Activated CD8-positive, alpha-beta memory T cell treated with anti-CD3 and anti-CD28 coated beads for 48 hours (primary cell): ENCODE data around the gene AJAP1.
"Not testable (repeated sequence)": the region's sequence is repeated elsewhere in the genome, so short reads cannot be mapped to it uniquely, and the experiment has no call there.

ENCODE experiments used
- DNase-seq, 3 experiments: peaks; one replicate each; pipeline ENCODE4 v3.0.0-alpha.2; 2020; ENCODE audit warnings: low read depth in 2 of 3, low spot score in 2 of 3

Gene AJAP1, protein sequence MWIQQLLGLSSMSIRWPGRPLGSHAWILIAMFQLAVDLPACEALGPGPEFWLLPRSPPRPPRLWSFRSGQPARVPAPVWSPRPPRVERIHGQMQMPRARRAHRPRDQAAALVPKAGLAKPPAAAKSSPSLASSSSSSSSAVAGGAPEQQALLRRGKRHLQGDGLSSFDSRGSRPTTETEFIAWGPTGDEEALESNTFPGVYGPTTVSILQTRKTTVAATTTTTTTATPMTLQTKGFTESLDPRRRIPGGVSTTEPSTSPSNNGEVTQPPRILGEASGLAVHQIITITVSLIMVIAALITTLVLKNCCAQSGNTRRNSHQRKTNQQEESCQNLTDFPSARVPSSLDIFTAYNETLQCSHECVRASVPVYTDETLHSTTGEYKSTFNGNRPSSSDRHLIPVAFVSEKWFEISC

DNA sequence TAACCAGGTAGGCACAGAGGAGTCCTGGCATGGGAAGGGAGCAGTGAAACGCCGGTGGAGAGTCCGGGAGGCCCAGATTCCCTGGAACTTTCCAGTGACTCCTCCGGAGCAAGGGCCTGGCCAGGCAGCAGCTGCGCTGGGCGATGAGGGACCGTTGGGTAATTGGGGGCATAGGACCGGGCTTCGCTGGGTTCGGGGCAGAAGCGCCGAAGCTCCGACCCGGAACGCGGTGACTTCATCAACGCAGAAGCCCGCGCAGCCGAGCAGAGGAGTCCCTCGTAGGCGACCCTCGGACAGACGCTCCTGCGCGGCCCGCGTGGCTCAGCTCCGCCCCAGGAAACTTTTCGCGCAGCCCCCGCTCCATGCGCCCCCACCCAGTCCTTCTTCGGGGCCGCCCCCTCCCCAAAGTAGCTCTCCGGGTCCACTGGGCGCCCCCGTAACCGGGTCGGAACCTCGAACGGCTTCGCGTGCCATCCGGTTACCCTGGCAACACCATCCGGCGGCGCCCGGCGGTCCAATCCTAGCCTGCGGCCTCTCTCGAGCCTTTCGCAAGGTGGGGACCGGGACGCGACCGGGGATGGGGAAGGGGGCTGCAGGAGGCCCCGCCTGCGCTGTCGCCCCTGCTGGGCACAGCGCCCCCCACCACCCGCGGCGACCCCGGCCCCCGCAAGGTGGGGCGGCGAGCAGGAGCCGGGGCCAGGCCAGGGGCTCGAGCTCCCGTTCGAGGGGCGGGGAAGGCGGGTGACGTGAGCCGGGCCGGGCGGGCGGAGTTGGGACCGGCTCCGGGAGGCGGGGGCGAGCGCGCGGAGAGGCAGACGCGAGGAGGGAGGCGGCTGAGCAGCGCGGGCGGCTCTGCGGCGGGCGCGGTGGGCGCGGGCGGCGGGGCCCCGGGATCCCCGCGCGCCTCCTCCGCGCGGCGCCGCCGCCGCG, at the start of gene AJAP1:
Gene AJAP1 (plus strand): TSS at position 814 of the 930 bp plus-strand sequence. CDS start 817 bp downstream, outside the sequence.
- no peak for DNase-seq

DNA sequence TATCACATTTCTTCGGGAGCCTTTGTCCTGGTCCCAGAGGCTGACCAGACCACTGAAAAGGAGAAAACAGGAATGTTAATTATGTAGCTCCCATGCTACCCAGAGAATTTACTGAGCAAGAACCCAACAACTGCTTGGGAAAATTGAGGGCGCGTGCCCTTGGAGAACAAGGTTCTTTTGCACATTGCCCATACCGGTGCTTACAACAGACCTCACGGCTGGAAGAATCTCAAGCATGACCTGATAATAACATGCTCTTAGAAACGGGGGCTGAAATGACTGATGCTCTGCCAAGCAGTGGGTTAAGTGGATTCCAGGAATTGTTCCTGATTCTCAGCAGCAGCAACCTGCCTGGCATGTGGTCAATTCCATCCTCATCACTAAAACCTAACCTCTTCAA, 49.3 kb upstream of the AJAP1 start:
- no peak for DNase-seq

DNA sequence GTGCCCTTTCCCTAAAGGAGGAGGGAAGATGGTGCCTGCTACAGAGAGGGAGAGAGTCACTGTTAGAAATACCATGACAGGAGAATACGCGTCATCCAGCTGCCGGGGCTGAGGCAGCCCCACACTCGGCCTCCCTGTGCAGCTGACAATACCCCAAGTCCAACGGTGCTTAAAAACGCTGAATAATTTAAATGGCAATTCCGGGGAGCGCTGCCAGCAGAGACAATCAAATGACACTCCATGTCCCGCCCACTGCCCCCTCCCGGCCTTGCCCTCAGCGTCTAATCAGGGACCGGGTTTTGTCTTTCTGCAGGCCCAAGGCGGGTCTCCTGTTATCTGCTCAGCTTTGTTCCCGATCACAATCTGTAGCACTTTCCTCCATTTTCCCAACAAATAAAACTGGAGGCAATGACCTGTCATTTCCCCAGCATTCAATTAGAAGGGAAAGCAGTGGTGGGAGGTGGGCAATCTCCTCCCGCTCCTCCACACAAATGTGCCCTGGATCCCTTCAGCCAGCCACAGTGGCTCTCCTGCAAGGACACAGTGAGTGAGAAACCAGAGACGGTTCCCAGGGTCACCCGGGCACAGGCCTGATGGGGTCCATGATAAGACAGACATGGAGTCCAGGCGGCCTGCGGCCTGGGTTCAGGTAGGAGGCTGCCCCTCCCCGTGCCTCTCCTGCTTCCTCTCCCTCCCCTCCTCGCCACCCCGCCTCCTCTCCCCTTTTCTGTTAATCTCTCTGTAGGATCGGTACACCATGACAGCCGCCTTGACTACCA, 42.7 kb upstream of the AJAP1 start:
- DNase-seq, result no peak

DNA sequence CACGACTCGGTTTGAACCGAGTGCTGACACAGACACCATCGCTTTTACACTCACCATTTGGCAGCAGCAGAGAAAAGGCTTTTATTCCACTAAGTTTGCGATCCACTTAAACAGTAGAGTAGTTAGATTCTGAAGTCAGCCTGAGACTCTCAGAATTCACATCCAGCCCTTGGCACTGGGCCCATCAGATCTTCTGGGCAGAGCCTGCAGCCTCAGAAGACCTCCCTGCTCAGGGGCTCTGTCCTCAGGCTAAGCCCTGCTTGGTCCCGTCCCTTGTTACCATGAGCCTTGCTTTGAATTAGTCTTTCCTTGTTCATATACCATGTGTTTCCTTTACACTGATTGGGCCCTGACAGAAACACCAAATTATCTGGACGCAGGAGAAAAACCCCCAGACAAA, 41.4 kb upstream of the AJAP1 start:
- no peak for DNase-seq

DNA sequence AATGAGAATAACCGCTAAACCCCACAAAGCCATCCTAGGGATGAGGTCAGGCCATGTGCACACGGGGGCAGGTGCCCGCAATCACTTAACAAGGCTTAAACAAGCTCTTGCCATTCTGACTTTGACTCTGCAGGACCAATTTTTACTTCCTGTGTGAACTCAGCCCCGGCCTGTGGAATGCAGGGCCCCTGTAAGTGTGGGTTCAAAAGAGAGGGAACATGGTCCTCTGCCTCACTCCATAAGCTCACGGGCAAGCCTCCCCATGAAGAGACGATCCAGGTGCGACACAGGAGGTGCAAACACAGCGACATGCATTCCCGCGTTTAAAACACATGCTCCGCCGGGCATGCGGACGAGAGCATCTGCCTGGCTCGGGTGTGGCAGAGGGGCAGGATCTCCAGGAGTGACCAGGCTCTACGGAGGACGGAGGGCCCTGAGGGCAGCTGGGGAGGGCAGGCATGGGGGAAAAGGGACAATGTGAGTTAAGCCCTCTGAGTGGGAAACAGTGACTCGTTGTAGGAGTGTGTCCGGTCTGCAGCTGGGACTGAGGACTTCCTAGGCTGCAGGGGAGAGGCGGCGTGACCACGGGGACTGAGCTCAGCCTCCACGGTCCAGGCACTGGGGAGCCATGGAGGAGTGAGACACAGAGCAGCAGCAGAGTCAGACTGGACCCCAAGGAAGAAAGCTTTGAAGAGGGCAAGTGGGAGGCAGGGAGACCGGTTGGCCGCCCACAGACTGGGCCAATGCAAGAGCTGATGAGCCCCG, 40.6 kb upstream of the AJAP1 start:
- DNase-seq, result no peak

DNA sequence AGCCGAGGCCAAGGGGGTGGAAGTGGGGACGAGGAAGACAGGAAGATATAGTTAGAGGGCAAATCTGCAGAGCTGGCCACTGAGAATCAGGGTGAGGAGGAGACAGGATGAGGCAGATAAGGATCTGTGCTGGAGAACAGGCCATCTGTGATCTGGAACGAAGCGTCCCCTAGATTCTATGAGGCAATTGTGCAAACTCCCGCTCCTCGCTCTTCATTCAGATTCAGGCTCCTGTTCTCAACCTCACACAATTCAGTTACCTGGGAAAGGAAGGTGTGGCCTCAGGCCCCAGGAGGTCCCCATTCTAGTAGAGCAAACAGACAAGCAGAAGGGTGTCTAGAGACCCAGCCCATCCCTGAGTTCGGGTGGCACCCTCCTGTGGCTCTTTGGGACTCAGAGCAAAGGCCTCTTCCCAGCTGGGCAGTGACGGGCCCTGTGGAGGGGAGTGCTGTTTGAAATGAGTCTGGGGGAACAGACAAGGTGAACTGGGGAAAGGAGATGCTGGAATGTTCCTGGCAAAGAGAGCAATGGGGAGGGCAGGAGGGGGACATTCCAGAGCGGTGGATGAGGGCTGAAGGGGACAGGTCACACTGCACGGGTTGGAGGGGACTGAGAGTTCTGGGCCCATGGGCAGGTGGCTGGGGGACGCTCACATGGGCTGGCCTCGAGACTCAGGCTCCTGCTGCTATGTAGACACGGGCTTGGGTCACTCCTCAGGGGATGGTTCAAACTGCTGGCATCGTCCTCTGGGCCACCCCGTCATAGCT, 39.9 kb upstream of the AJAP1 start:
- DNase-seq, result no peak

DNA sequence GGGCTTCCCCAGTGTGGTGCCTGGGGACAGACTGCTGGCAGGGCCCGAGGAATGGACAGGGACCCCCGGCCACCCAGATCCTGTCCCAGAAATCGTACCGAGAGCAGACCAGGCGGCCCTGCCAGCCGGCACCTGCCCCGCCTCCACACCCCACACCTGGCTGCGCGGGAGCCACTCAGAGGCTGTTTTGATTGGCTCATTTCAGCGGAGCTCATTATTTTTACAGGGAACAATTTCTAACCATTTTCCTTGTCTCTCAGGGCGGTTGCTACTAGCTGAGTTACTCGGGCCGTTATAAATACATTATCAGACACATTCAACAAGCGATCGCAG, 39.3 kb upstream of the AJAP1 start:
- DNase-seq, result no peak

DNA sequence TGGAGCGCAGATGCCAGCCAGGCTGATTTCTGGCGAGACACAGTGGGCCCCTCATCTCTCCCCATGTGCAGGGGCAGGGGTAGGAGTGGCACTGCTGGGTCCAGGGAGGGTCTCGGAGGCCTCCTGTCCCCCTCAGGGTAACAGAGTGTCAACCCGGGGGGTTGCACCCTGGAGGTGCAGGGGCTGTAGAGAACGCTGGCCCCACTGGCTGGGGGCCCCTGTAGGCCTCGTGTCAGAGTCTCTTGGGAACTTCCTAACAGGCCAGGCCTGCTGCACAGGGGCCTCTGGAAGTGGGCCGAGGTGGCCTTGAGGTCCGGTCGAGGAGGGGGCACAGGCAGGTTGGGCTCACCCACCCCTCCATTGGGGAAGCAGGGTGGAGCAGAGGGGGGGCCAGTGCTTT, 38.9 kb upstream of the AJAP1 start:
- no peak for DNase-seq

DNA sequence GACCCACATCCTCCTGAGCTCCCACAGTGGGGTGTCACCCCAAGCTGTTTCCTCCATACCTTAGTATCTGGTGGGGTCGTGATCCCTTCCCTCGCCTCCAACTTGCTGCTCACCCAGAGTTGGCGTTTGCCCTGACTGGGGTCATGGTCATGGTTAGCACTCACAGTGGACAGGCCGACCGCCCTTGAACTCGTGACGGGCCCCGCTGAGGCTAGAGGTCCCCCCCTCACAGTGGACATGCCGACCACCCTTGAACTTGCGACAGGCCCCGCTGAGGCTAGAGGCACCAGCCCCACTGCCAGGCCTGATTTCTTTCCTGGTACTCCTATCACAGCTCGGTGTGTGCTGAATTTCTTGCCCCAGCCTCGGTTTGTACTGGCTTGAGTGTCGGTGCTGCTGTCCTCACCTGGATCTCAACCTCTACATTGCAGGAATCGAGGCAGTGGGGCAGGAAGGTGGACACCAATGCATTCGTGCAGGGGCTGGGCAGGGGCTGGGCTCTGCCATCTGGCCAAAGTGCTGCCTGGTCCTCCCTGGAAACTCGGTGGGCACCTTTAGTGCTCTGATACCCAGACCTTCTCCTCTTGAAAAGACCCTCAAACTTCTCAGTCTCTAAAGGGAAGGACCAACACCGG, 37.5 kb upstream of the AJAP1 start:
- no peak for DNase-seq

DNA sequence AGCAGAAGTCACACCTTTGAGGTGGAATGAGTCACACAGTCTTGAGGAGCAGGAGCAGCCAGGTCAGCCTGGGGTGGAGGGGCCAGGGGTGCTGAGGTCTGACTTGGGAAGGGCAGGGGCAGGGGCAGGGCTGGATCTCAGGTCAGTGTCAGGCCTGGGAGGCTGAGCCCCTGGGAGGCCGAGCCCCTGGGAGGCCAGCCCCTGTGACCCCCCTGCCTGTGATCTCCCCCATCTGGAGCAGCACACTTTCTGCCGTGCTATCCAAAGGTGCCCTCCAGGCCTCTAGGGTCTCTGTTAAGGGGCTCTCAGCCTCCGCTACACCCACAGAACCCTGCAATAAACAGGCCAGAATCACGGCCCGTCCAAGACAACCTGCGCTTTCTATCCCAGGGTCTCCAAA, 36.9 kb upstream of the AJAP1 start:
- DNase-seq, result no peak

DNA sequence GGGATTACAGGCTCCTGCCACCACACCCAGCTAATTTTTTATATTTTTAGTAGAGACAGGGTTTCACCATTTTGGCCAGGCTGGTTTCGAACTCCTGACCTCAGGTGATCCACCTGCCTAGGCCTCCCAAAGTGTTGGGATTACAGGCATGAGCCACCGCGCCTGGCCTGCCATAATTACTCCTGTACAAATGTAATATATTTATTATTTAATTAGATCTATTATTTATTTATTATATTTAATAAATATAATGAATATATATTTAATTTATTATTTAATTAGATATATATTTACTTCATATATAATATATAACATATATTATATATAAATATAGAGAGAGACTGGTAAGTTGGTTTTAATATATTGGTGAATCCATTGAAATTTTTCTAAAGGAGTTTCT, 35.6 kb upstream of the AJAP1 start:
- DNase-seq, result not testable (repeated sequence)

DNA sequence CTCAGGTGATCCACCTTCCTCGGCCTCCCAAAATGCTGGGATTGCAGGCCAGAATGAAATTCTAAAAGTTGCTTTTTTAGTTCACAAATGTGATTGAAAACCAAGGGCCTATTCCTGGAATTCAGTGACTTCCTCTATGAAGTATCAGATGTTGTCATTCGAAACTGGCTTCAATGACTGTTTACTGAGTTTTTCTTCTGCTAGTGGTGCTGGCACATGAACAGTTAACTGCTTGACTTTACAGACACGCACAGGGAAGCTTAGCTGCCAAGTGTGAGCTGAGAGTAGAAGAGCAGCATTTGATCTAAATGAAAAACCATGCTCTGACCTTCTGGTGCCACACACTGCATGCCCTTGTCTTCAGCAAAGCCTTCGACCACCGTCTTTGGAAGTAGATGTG, 32.8 kb upstream of the AJAP1 start:
- no peak for DNase-seq

DNA sequence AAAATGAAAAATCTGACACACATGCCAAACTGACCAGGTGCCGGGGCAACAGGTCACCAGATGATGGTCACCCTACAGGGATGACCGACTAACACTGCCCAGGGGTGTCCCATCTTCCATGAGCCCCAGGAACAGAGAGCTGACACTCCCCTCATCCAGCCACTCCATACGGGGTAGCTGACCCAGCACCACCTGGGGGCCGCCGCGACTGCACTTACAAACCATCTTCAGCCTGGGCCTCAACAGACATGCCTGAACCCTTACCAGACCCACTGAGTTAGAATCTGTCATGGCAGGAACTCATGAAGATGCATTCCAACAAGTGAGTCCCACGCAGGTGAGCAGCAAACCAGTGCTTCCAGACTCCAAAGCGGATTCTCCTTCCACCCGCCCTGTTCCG, 31.6 kb upstream of the AJAP1 start:
- DNase-seq, result no peak

DNA sequence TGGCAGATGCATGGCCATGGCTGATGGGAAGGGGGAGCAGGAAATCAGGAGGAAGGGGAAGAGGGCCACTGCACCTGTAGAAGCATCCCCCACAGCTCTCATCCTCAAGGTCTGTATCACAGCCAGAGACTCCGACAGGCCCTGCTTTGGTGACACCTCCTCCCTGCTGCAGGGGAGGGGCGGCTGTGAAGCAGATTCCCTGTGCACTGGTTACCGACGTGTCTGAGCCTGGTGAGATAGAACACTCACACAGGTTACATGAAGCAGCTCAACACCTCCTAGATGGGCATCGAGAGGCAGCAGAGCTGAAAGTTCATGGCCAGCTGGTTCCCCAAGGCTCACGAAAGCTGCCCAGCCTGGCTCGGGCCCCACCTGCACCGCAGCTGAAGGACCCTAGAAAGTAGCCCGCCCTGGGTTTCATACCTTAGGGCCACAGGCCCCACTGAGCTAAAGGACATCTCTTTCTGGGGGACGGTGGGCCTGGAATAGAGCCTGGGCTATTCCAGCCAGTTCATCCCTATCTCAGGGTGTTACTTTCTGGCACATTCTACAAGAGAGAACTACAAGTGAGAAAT, 30.2 kb upstream of the AJAP1 start:
- DNase-seq, result no peak

DNA sequence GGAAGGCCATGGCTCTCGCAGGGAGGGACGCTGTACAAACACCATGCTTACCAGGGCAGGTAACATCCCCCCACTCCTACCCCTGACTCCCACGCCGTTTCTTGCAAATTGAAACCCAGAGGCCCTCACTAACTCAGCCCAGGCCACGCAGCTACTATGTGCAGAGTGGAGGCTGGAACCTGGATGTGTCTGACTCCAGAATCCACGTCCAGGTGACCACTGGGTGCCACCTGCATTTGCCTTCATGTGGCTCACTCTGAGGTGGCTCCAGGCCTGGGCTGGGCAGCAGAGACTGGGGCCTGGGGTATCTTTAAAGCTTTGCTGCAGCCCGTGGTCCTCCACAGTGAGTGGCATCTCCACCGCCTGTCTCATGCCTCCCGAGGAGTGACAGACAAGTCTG, 29.6 kb upstream of the AJAP1 start:
- no peak for DNase-seq

DNA sequence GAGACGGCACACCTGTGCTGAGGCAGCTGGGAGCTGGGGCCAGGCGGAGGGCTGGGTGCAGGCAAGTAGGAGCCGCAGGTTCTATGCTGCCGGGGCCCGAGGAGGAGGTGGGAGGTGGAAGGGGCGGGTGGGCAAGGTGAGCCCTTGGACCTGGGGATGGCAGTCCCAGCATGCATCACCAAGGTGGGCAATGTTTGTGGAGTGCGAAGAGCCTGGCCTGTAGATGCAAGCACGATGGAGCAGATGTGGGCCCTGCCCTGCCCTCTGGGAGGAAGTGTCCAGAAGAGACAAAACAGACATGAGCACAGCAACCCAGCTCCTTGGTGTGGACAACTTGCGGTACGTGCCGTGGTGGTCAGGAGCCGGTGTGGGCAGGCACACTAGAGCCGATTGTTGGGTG, 28.3 kb upstream of the AJAP1 start:
- DNase-seq, result no peak

DNA sequence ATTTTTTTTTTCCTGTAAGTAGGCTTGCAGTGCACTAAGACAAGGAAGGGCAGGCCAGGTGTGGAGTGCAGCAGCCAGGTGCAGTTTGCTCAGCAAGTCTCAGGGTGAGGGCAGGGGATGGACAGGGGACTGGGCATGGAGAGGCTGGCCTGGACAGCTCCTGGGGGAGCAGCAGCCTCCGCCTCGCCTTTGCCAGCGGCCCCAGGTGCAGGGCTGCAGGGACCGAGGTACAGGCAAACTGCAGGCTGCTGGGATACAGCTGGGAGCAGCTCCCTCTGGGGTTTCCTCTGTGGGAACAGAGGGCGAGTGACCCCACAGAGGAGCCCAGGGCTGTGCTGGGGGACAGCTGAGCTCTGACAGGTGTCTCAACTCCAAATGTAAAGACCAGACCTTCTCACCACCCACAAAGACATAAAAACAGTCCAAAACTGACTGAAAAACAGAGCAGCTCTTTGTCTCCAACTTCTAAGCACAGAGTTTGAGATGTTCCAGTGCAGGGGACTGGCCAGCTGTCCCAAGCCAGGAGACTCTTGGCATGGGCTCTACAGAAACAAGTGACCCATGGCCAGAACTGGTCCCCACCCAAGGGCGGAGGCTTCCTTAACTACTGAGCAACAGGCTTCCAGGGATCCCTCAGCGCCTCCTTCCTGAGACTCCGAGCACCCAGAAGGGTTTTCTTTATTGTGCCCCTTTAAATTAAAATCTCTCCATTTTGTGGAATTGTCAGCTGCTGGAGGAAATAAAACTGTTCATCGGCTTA, 27.7 kb upstream of the AJAP1 start:
- no peak for DNase-seq

DNA sequence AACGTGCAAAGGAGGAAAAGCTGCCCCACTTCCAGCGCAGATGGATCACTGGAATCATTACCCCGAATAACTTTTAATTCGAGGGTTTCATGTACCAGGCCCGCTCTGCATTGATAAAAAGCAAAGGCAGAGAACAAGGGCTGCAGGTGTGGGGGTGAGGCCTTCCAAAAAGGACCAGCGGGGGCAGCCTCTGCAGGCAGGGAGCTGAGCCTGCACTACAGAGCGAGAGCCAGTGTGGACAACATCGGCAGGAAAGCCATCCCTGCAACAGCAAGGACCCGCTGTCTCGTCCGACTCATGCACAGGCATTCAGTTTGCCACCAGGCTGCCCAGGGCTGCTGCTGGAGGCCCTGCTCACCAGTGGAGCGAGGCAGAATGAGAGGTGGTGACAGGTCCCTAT, 27.1 kb upstream of the AJAP1 start:
- no peak for DNase-seq

DNA sequence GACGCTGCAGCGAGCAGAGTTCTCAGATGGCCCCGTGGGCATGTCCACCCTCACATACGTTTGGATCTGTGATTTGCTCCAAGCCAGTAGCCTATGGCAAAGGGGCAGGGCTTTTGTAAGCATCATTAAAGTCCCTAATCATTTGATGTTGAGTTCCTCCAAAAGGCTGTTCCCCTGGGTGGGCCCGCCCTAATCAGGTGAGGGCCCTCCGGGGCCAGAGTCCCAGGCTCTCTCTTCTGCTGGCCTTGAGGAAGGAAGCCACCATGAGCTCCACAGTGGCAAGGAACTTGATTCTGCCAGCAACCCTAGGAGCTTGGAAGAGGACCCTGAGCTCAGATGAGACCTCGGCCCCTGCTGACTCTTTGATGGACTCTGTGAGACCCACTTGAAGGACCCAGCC, 25.4 kb upstream of the AJAP1 start:
- no peak for DNase-seq
